GM19025 (cell line): Measurements from ENCODE around the gene TMSB4X.
"Not testable (repeated sequence)": the region's sequence is repeated elsewhere in the genome, so short reads cannot be mapped to it uniquely, and the experiment has no call there.

Source experiments
- ATAC-seq: cut with Tn5 transposase; IDR thresholded peaks from one replicate; pipeline ENCODE4 v1.9.1; 2021; ENCODE audit warnings: mild to moderate bottlenecking, low read depth, moderate library complexity; ENCODE audit not compliant: unreplicated experiment

TMSB4X gene

GRCh38 chrX:13015536-13016236 lies 40.8 kb downstream of the TMSB4X start:
- no peak for ATAC-seq

- not testable (repeated sequence) for ATAC-seq
These were observed 41.8 kb downstream of the TMSB4X start for GRCh38 chrX:13016731-13017130.

- ATAC-seq = no peak
These were observed 48.0 kb downstream of the TMSB4X start for GRCh38 chrX:13022926-13023325.

GRCh38 chrX:13023567-13023966 lies 48.7 kb downstream of the TMSB4X start:
- ATAC-seq = no peak

- no peak for ATAC-seq
These were observed 49.1 kb downstream of the TMSB4X start for GRCh38 chrX:13023979-13024378.

GRCh38 chrX:13024986-13025385 lies 50.1 kb downstream of the TMSB4X start:
- ATAC-seq = no peak
